ENCODE data around the gene RCC2. TPM values are rescaled to one million over a fixed set of nuclear protein-coding genes. Genes with fewer than 3 reads are reported as not detected.
A peak's percentile ranks its signal among the peaks of the same experiment; 100 is the strongest.

Gene RCC2
- total RNA-seq, 1 experiment from 2014 or later = 473 TPM

- Mint-ChIP-seq H3K27ac (peak overlapping the region in 2 of 3 experiments; percentile 64 to 74; a peak in 3 of 7 replicates), H3K4me3 (peak overlapping the region in 1 of 2 experiments; percentile 15; a peak in 1 of 5 replicates), H3K27me3 (ENCODE audit: low read depth) (no peaks in the 10 kb centered on the region), H3K9me3 (no peaks in the 10 kb centered on the region), H3K36me3 (ENCODE audit: insufficient read depth in 1 of 3, low read depth in 3 of 3) (peaks cover 74 to 100% (median 98%) of the 10 kb centered on the region in 3 experiments), H3K4me1 (peaks cover 22 to 31% of the 10 kb centered on the region in 2 experiments)
- Histone ChIP-seq H4K8ac (replicated peaks; ENCODE audit: insufficient read length, low read depth, low read length) (no peak overlapping the region), H3K14ac (ENCODE audit: insufficient read depth, low read length) (no peak overlapping the region), H3K56ac (ENCODE audit: insufficient read length, low read depth, low read length) (no peak overlapping the region), H2BK12ac (ENCODE audit: insufficient read length, low read depth, low read length) (no peak overlapping the region), H3K4me2 (ENCODE audit: insufficient read depth, insufficient read length, low read length) (no peak overlapping the region), H4K20me1 (ENCODE audit: control insufficient read depth, insufficient read depth, insufficient read length) (peaks cover 1% of the 10 kb centered on the region), H3K27ac (ENCODE audit: insufficient read length, low read depth, low read length) (no peak overlapping the region), H4K91ac (ENCODE audit: insufficient read length, low read depth, low read length) (no peak overlapping the region), H2BK15ac (ENCODE audit: low read depth, low read length) (no peak overlapping the region), H3K79me1 (ENCODE audit: insufficient read depth, low read depth, low read length, poor library complexity, severe bottlenecking) (peaks cover 17% of the 10 kb centered on the region), H2BK5ac (ENCODE audit: insufficient read length, low read length) (no peak overlapping the region), H2BK20ac (ENCODE audit: low read depth, low read length, poor library complexity, severe bottlenecking) (no peak overlapping the region), H2AK5ac (ENCODE audit: insufficient read length, low read length) (no peak overlapping the region), H4K5ac (ENCODE audit: insufficient read length, low read depth, low read length) (no peak overlapping the region), H3K9ac (ENCODE audit: extremely low read depth, insufficient read length, low read length) (no peak overlapping the region), H3T11ph (ENCODE audit: low read length) (no peak overlapping the region), H3K23me2 (ENCODE audit: insufficient read length, low read depth, low read length, poor library complexity, severe bottlenecking) (no peaks in the 10 kb centered on the region), H3K4ac (ENCODE audit: low read depth, low read length) (no peak overlapping the region), H3K9me3 (ENCODE audit: control insufficient read depth, low read depth, low read length) (no peaks in the 10 kb centered on the region), H2BK120ac (ENCODE audit: low read depth, low read length, poor library complexity, severe bottlenecking) (no peak overlapping the region), H3K18ac (ENCODE audit: insufficient read length, low read depth, low read length) (no peak overlapping the region), H3K79me2 (ENCODE audit: insufficient read depth, low read length) (peaks cover 8% of the 10 kb centered on the region; the same call in 1 of the 2 replicates), H3K23ac (ENCODE audit: insufficient read length, low read depth, low read length) (no peak overlapping the region), H3K27me3 (ENCODE audit: insufficient read depth, low read length) (no peaks in the 10 kb centered on the region), H2AFZ (ENCODE audit: low read length) (no peak overlapping the region), H3K4me1 (ENCODE audit: insufficient read depth, low read length) (no peaks in the 10 kb centered on the region)
- WGBS (ENCODE audit: extremely low coverage, insufficient read length, low lambda C conversion rate) = no CpG with 5 or more reads among the region's 42 CpGs
- peak; percentile 100 for TF ChIP-seq CTCF (conservative IDR thresholded peaks at IDR 0.05)
- DNase-seq = peak; percentile 87
Measured at GRCh38 chr1:17419626-17420328, 19.7 kb downstream of the RCC2 start.
